ENCODE results near the gene DNER. TPM values are rescaled to one million over a fixed set of nuclear protein-coding genes. Genes with fewer than 3 reads are reported as not detected.

The DNER gene
- total and polyA plus RNA-seq, 10 of the 15 experiments (the other 5 are each of a cell fraction or from before 2014, with no cell fraction given) = 0.04 to 0.08 (median 0.07) TPM; not detected in 7

GRCh38 chr2:229601396-229601795 is 113.0 kb downstream of the DNER start (continued):
- TF ChIP-seq ZNF687 (IDR thresholded peaks at IDR 0.05) (no peak), CBX3 (IDR thresholded peaks at IDR 0.05; ENCODE audit: borderline replicate concordance, low read depth) (no peak)

- Histone ChIP-seq H3K27me3 (replicated peaks in 1 of 2; ENCODE audit: control insufficient read depth in 2 of 2, insufficient read depth in 2 of 2, low read length in 1 of 2) (peaks cover 0 to 1% of the 10 kb centered on the region in 2 experiments; a peak in 2 of 4 replicates), H3K79me2 (ENCODE audit: control insufficient read depth, insufficient read depth, low read length) (no peaks in the 10 kb centered on the region), H2AFZ (ENCODE audit: control insufficient read depth, low read depth, low read length) (no peak overlapping the region), H3K9me3 (replicated peaks; ENCODE audit: control insufficient read depth, insufficient read depth, low read length) (no peaks in the 10 kb centered on the region), H3K36me3 (ENCODE audit: control insufficient read depth in 2 of 2, insufficient read depth in 2 of 2, low read length in 1 of 2) (no peaks in the 10 kb centered on the region), H3K4me2 (ENCODE audit: control insufficient read depth, insufficient read depth) (no peak overlapping the region), H3K9ac (ENCODE audit: control insufficient read depth, insufficient read depth, low read length) (no peak overlapping the region), H4K20me1 (ENCODE audit: control insufficient read depth, insufficient read depth) (no peaks in the 10 kb centered on the region), H3K27ac (ENCODE audit: control insufficient read depth, insufficient read depth) (no peak overlapping the region), H3K4me3 (no peak overlapping the region), H3K4me1 (ENCODE audit: control insufficient read depth, insufficient read depth, low read length) (no peaks in the 10 kb centered on the region)
- DNase-seq (ENCODE audit: low read depth, low spot score) (no peak), ATAC-seq (no peak), FAIRE-seq (no peak)
- no TSS peak for BruUV-seq (replicated peaks)
- SMC1A ChIA-PET (ENCODE audit: uncharacterized antibody, unreplicated experiment) = no interaction called here
- CTCF ChIA-PET = interaction anchor here (1.1 kb wide), 1 partner anchor 14 kb away, joined by 3 read pairs; no protein-coding TSS in a partner anchor
- in situ Hi-C loops (cut with MboI) (no loop called here), intact Hi-C loops (cut with micrococcal nuclease; ENCODE audit: unreplicated experiment) (no loop called here)
- POLR2A ChIA-PET = no interaction called here
- WGBS (ENCODE audit: insufficient coverage, insufficient replicate concordance, low lambda C conversion rate, missing lambda C conversion rate) = 13% methylated on average over 3 of the region's 3 CpGs
- RAD21 ChIA-PET (ENCODE audit: unreplicated experiment) = no interaction called here
- TF ChIP-seq ZBTB4 (CRISPR knock-in tag; IDR thresholded peaks at IDR 0.05) = no peak
- no peak for TF ChIP-seq NRF1 (conservative IDR thresholded peaks at IDR 0.05; ENCODE audit: low read depth, low read length)
- no peak for TF ChIP-seq ETV6 (conservative IDR thresholded peaks at IDR 0.05 in 1 of 2, IDR thresholded peaks at IDR 0.05 in 1 of 2; ENCODE audit: borderline replicate concordance in 1 of 2, low read depth in 1 of 2)
- no peak for TF ChIP-seq ZNF384 (IDR thresholded peaks at IDR 0.05; ENCODE audit: borderline replicate concordance, low read depth, low read length)
- no peak for TF ChIP-seq MYB (IDR thresholded peaks at IDR 0.05; ENCODE audit: borderline replicate concordance, low read depth, low read length)
- no peak for TF ChIP-seq GATAD2B (conservative IDR thresholded peaks at IDR 0.05; ENCODE audit: low read depth)
- TF ChIP-seq RELA (IDR thresholded peaks at IDR 0.05; ENCODE audit: borderline replicate concordance, partially characterized antibody) = no peak
- no peak for TF ChIP-seq E2F4 (IDR thresholded peaks at IDR 0.05; ENCODE audit: low read depth, low read length)
- no peak for TF ChIP-seq SUPT20H (IDR thresholded peaks at IDR 0.05; ENCODE audit: borderline replicate concordance, control insufficient read depth, low read depth, low read length)
Observed at GRCh38 chr2:229598227-229598626, 116.1 kb downstream of the DNER start.
